ENCODE data around the gene CDK9. TPM values are rescaled to one million over a fixed set of nuclear protein-coding genes. Genes with fewer than 3 reads are reported as not detected.
A peak's percentile ranks its signal among the peaks of the same experiment; 100 is the strongest.

The CDK9 gene
- total RNA-seq, 6 donors from 2014 or later, result 69.8 to 168 (median 106) TPM

DNA sequence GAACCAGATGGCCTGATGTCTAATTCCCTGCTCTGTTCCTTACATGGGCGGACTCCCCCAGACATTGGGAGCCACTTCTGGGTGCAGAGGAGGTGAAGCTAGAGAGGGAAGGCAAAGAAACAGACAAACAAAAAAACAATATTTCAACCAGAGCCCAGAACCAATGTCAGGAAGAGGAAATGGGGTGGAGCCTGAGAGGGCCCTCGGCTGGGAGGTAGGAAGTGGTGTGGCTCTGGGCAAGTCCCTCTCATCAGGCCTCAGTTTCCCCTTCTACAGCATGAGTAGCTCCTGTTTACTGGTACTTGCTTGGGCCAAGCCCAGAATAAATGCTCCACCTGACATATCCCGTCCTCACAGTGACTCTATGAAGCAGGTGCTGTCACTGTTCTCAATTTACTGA, 18.4 kb upstream of the CDK9 start:
- Histone ChIP-seq H3K27ac (peak overlapping the region; percentile 78 to 96 (median 86)), H3K4me1 (peaks cover 57 to 88% (median 75%) of the 10 kb centered on the region in 4 donors), H3K27me3 (no peaks in the 10 kb centered on the region), H3K9me3 (no peaks in the 10 kb centered on the region), H3K36me3 (peaks cover 0 to 13% (median 3%) of the 10 kb centered on the region in 4 donors), H3K4me3 (peak overlapping the region in 3 of 4 donors; percentile 10 to 70 (median 20))
- no peak for TF ChIP-seq POLR2AphosphoS5 (IDR thresholded peaks at IDR 0.05)
- TF ChIP-seq, protein P1, sequence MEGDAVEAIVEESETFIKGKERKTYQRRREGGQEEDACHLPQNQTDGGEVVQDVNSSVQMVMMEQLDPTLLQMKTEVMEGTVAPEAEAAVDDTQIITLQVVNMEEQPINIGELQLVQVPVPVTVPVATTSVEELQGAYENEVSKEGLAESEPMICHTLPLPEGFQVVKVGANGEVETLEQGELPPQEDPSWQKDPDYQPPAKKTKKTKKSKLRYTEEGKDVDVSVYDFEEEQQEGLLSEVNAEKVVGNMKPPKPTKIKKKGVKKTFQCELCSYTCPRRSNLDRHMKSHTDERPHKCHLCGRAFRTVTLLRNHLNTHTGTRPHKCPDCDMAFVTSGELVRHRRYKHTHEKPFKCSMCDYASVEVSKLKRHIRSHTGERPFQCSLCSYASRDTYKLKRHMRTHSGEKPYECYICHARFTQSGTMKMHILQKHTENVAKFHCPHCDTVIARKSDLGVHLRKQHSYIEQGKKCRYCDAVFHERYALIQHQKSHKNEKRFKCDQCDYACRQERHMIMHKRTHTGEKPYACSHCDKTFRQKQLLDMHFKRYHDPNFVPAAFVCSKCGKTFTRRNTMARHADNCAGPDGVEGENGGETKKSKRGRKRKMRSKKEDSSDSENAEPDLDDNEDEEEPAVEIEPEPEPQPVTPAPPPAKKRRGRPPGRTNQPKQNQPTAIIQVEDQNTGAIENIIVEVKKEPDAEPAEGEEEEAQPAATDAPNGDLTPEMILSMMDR (IDR thresholded peaks at IDR 0.05), result no peak
- no peak for TF ChIP-seq EP300 (IDR thresholded peaks at IDR 0.05)
- no peak for TF ChIP-seq POLR2A (IDR thresholded peaks at IDR 0.05)
- no peak for DNase-seq
- no peak for ATAC-seq (ENCODE audit: low FRiP score in 2 of 2)
- WGBS, 2 donors, result 47 to 70% methylated on average over 3 of the region's 3 CpGs

DNA sequence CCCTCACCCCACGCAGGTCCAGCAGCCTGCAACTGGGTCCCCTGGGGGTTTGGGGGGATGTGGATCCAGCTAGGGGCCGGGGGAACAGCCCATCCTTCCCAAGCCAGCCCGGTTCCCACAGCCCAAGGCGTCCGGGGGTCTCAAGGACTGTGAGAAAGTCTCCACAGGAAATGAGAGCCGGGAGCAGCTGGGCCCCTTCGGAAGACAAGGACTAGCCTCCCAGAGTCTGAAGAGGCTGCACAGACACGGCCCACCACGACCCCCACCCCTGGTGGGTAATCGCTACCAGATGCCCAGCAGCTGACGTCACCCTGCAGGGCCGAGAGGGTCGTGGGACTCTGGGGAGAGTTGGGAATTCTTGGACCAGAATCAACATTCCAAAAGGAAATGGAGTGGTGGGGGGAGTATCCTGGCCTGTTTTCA, 17.9 kb upstream of the CDK9 start:
- no peak for DNase-seq
- Histone ChIP-seq H3K9me3 (no peaks in the 10 kb centered on the region), H3K36me3 (peaks cover 0 to 13% (median 3%) of the 10 kb centered on the region in 4 donors), H3K4me3 (peak overlapping the region in 3 of 4 donors; percentile 10 to 70 (median 20)), H3K4me1 (peaks cover 53 to 82% (median 70%) of the 10 kb centered on the region in 4 donors), H3K27ac (peak overlapping the region; percentile 78 to 96 (median 86)), H3K27me3 (no peaks in the 10 kb centered on the region)
- WGBS, 2 donors, result 38 to 61% methylated on average over 13 of the region's 13 CpGs
- no peak for TF ChIP-seq EP300 (IDR thresholded peaks at IDR 0.05)
- TF ChIP-seq POLR2A (IDR thresholded peaks at IDR 0.05), result no peak
- no peak for TF ChIP-seq POLR2AphosphoS5 (IDR thresholded peaks at IDR 0.05)
- TF ChIP-seq, protein P1 (IDR thresholded peaks at IDR 0.05), result no peak
- ATAC-seq (ENCODE audit: low FRiP score in 2 of 2), result no peak

DNA sequence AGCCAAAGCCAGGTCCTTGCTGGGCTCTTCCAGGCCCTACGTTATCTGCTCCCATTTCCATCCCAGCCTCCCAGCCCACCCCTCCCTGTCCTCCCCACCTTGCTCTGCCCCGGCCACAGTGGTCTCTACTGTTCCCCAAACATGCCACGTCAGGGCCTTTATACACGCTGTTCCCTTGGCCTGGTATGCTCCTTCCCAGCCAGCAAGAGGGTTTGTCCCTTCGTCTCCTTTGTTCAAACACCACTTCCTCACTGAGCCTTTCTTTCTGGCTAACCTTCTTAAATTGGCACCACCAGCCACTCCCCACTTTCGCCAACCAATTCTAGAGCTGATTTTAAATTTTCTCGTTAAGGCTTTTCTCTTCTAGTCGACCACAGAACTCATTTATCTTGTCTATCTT, 17.1 kb upstream of the CDK9 start:
- peaks cover 0 to 13% (median 3%) of the 10 kb centered on the region in 4 donors for H3K36me3 ChIP-seq
- H3K27ac ChIP-seq, result peak overlapping the region; percentile 78 to 96 (median 86)
- DNase-seq (no peak), ATAC-seq (ENCODE audit: low FRiP score in 2 of 2) (no peak)
- TF ChIP-seq POLR2AphosphoS5 (IDR thresholded peaks at IDR 0.05), result peak in 1 of 2 donors; percentile 32
- TF ChIP-seq EP300 (IDR thresholded peaks at IDR 0.05), result no peak
- peak overlapping the region in 3 of 4 donors; percentile 50 to 75 (median 70) for H3K4me3 ChIP-seq
- 45 to 64% methylated on average over 8 of the region's 8 CpGs for WGBS, 2 donors
- no peaks in the 10 kb centered on the region for H3K27me3 ChIP-seq
- H3K4me1 ChIP-seq, result peaks cover 50 to 75% (median 64%) of the 10 kb centered on the region in 4 donors
- H3K9me3 ChIP-seq, result no peaks in the 10 kb centered on the region

DNA sequence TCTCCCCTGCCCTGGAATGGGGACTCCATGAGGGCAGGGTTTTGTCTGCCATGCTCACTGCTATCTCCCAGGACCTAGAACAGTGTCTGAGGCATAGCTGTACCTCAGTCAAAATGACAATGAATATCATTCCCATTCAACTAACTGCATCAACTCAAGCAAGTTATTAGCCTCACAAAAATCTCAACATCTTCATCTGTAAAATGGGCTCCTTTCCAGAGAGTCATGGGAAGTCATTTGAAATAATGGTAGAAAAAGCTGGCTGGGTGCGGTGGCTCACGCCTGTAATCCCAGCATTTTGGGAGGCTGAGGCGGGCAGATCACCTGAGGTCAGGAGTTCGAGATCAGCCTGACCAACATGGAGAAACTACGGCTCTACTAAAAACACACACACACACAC, 16.7 kb upstream of the CDK9 start:
- Histone ChIP-seq H3K4me3 (peak overlapping the region in 3 of 4 donors; percentile 50 to 75 (median 70)), H3K27me3 (no peaks in the 10 kb centered on the region), H3K36me3 (peaks cover 0 to 13% (median 5%) of the 10 kb centered on the region in 4 donors), H3K9me3 (no peaks in the 10 kb centered on the region), H3K4me1 (peaks cover 50 to 72% (median 62%) of the 10 kb centered on the region in 4 donors), H3K27ac (peak overlapping the region; percentile 78 to 96 (median 86))
- 82 to 89% methylated on average over 4 to 5 of the region's 5 CpGs for WGBS, 2 donors
- TF ChIP-seq, protein P1 (IDR thresholded peaks at IDR 0.05), result no peak
- TF ChIP-seq POLR2A (IDR thresholded peaks at IDR 0.05) (no peak), POLR2AphosphoS5 (IDR thresholded peaks at IDR 0.05) (no peak), EP300 (IDR thresholded peaks at IDR 0.05) (no peak)
- DNase-seq (no peak), ATAC-seq (ENCODE audit: low FRiP score in 2 of 2) (no peak)

DNA sequence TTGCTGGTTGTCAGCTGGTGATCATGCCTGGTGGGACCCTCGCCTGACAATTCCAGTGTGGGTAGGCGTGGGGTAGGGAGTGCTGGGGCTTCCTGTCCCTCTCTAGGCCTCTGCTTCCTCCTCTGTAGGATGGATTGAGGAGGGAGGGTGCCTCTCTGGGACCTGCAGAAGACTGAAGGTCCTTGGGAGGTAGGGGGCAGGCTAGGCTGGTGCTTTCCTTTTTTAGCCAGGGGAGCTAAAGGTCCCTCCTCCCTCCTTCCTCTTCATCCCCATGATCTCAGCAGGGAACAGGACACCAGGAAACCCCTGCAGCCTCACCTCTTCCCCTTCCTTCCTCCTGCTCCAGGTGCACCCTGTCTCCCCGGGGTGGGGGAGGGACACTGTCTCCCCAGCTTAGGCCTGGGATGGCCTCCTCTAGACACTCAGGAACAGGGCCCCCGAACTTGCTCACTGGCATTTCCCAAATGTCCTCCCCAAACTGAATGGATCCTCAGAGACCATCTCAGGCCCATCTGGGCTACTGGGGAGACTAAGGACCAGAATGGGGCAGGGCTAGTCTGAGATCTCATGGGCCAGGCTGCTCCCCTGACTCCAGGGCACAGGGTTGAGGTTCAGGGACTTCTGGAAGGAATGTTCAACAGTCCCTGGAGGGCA, 15.8 kb upstream of the CDK9 start:
- H3K9me3 ChIP-seq, result no peaks in the 10 kb centered on the region
- H3K27me3 ChIP-seq, result no peaks in the 10 kb centered on the region
- TF ChIP-seq EP300 (IDR thresholded peaks at IDR 0.05), result peak in 2 of 4 donors; percentile 35 to 59
- peak; percentile 68 to 78 for TF ChIP-seq POLR2AphosphoS5 (IDR thresholded peaks at IDR 0.05)
- TF ChIP-seq, protein P1 (IDR thresholded peaks at IDR 0.05), result peak in 1 of 6 experiments; percentile 19
- no peak for TF ChIP-seq POLR2A (IDR thresholded peaks at IDR 0.05)
- H3K4me1 ChIP-seq, result peaks cover 42 to 62% (median 56%) of the 10 kb centered on the region in 4 donors
- no peak for ATAC-seq (ENCODE audit: low FRiP score in 2 of 2)
- peak overlapping the region; percentile 27 to 75 (median 60) for H3K4me3 ChIP-seq
- 24 to 48% methylated on average over 3 to 4 of the region's 4 CpGs for WGBS, 2 donors
- peak overlapping the region; percentile 78 to 96 (median 86) for H3K27ac ChIP-seq
- H3K36me3 ChIP-seq, result peaks cover 0 to 13% (median 5%) of the 10 kb centered on the region in 4 donors
- DNase-seq, result peak in 1 of 2 donors; percentile 41

Data from upper lobe of left lung (tissue), 6 donors.